Stimulated activated CD8-positive, alpha-beta memory T cell treated with anti-CD3 and anti-CD28 coated beads, Interleukin-15, amount 100 ng/mL, for 24 hours (primary cell): ENCODE data around the gene ASXL2.
"Not testable (repeated sequence)": the region's sequence is repeated elsewhere in the genome, so short reads cannot be mapped to it uniquely, and the experiment has no call there.

Experiments
- DNase-seq: peaks from one replicate; pipeline ENCODE4 v3.0.0-alpha.2; 2020; ENCODE audit warnings: low read depth

ASXL2 gene

GRCh38 chr2:25832897-25833296, 45.4 kb downstream of the ASXL2 start:
- no peak for DNase-seq

GRCh38 chr2:25831746-25832449, 46.4 kb downstream of the ASXL2 start:
- DNase-seq, result no peak

- no peak for DNase-seq
Measured at GRCh38 chr2:25829828-25830227, 48.5 kb downstream of the ASXL2 start.

- no peak for DNase-seq
Measured at GRCh38 chr2:25829377-25829704, 48.9 kb downstream of the ASXL2 start.

GRCh38 chr2:25828532-25829376, 49.5 kb downstream of the ASXL2 start:
- DNase-seq, result not testable (repeated sequence)

GRCh38 chr2:25825238-25825637, 53.0 kb downstream of the ASXL2 start:
- DNase-seq, result no peak

GRCh38 chr2:25824718-25825117, 53.6 kb downstream of the ASXL2 start:
- no peak for DNase-seq

GRCh38 chr2:25824216-25824615, 54.1 kb downstream of the ASXL2 start:
- no peak for DNase-seq

- peak; percentile 14 for DNase-seq
Measured at GRCh38 chr2:25822190-25823117, 55.8 kb downstream of the ASXL2 start.

GRCh38 chr2:25821225-25822056, 56.8 kb downstream of the ASXL2 start:
- DNase-seq, result no peak

GRCh38 chr2:25819597-25820039, 58.7 kb downstream of the ASXL2 start:
- DNase-seq, result no peak

- no peak for DNase-seq
Measured at GRCh38 chr2:25817630-25818029, 60.7 kb downstream of the ASXL2 start.

- no peak for DNase-seq
Measured at GRCh38 chr2:25817006-25817405, 61.3 kb downstream of the ASXL2 start.

- DNase-seq, result no peak
Measured at GRCh38 chr2:25816249-25816648, 62.0 kb downstream of the ASXL2 start.

GRCh38 chr2:25814681-25815080, 63.6 kb downstream of the ASXL2 start:
- DNase-seq, result no peak

GRCh38 chr2:25810428-25810827, 67.9 kb downstream of the ASXL2 start:
- DNase-seq, result no peak

GRCh38 chr2:25809646-25810045, 68.6 kb downstream of the ASXL2 start:
- DNase-seq, result no peak

- no peak for DNase-seq
Measured at GRCh38 chr2:25808006-25808383, 70.3 kb downstream of the ASXL2 start.

- DNase-seq, result no peak
Measured at GRCh38 chr2:25806941-25807340, 71.3 kb downstream of the ASXL2 start.

- DNase-seq, result no peak
Measured at GRCh38 chr2:25805987-25806386, 72.3 kb downstream of the ASXL2 start.

- no peak for DNase-seq
Measured at GRCh38 chr2:25804338-25804737, 73.9 kb downstream of the ASXL2 start.

GRCh38 chr2:25799301-25799700, 79.0 kb downstream of the ASXL2 start:
- DNase-seq, result no peak
